Measurements from ENCODE around the gene TRPM1.

Gene TRPM1

GRCh38 chr15:31023841-31024240, 77.7 kb downstream of the TRPM1 start:
- no peak overlapping the region for H3K4me3 ChIP-seq (ENCODE audit: low read depth, low read length)

GRCh38 chr15:31021067-31021665, 80.4 kb downstream of the TRPM1 start:
- H3K4me3 ChIP-seq (ENCODE audit: low read depth, low read length) = no peak overlapping the region

- H3K4me3 ChIP-seq (ENCODE audit: low read depth, low read length) = no peak overlapping the region
These were observed 81.0 kb downstream of the TRPM1 start for GRCh38 chr15:31020542-31020941.

GRCh38 chr15:31019986-31020385, 81.5 kb downstream of the TRPM1 start:
- H3K4me3 ChIP-seq (ENCODE audit: low read depth, low read length) = no peak overlapping the region

GRCh38 chr15:31017311-31017710, 84.2 kb downstream of the TRPM1 start:
- no peak overlapping the region for H3K4me3 ChIP-seq (ENCODE audit: low read depth, low read length)

- H3K4me3 ChIP-seq (ENCODE audit: low read depth, low read length) = no peak overlapping the region
These were observed 85.0 kb downstream of the TRPM1 start for GRCh38 chr15:31016446-31016915.

GRCh38 chr15:31014608-31014925, 87.0 kb downstream of the TRPM1 start:
- no peak overlapping the region for H3K4me3 ChIP-seq (ENCODE audit: low read depth, low read length)

GRCh38 chr15:31013863-31014607, 87.5 kb downstream of the TRPM1 start:
- no peak overlapping the region for H3K4me3 ChIP-seq (ENCODE audit: low read depth, low read length)

GRCh38 chr15:31012455-31012854, 89.1 kb downstream of the TRPM1 start:
- no peak overlapping the region for H3K4me3 ChIP-seq (ENCODE audit: low read depth, low read length)

- no peak overlapping the region for H3K4me3 ChIP-seq (ENCODE audit: low read depth, low read length)
These were observed 91.5 kb downstream of the TRPM1 start for GRCh38 chr15:31010036-31010435.

GRCh38 chr15:31005660-31006059, 95.9 kb downstream of the TRPM1 start:
- no peak overlapping the region for H3K4me3 ChIP-seq (ENCODE audit: low read depth, low read length)

- H3K4me3 ChIP-seq (ENCODE audit: low read depth, low read length) = no peak overlapping the region
These were observed 97.2 kb downstream of the TRPM1 start for GRCh38 chr15:31004220-31004733.

- H3K4me3 ChIP-seq (ENCODE audit: low read depth, low read length) = no peak overlapping the region
These were observed 99.8 kb downstream of the TRPM1 start for GRCh38 chr15:31001702-31002101.

- no peak overlapping the region for H3K4me3 ChIP-seq (ENCODE audit: low read depth, low read length)
These were observed 101.8 kb downstream of the TRPM1 start for GRCh38 chr15:30999729-31000128.

- H3K4me3 ChIP-seq (ENCODE audit: low read depth, low read length) = no peak overlapping the region
These were observed 104.3 kb downstream of the TRPM1 start for GRCh38 chr15:30997270-30997669.

GRCh38 chr15:30992249-30992864, 109.2 kb downstream of the TRPM1 start:
- H3K4me3 ChIP-seq (ENCODE audit: low read depth, low read length) = peak overlapping the region; percentile 68

GRCh38 chr15:30991255-30992235, 110.0 kb downstream of the TRPM1 start, which contains the start of gene MTMR10:
Gene MTMR10, minus strand, starts transcription at chr15:30991628. Its CDS starts 122 bp downstream, at chr15:30991506.
- H3K4me3 ChIP-seq (ENCODE audit: low read depth, low read length) = peak within 1 kb of the TSS; percentile 68

- H3K4me3 ChIP-seq (ENCODE audit: low read depth, low read length) = peak overlapping the region; percentile 68
These were observed 110.9 kb downstream of the TRPM1 start for GRCh38 chr15:30990446-30991254.

GRCh38 chr15:30990036-30990435, 111.5 kb downstream of the TRPM1 start:
- no peak overlapping the region for H3K4me3 ChIP-seq (ENCODE audit: low read depth, low read length)

GRCh38 chr15:30985081-30985531, 116.4 kb downstream of the TRPM1 start:
- no peak overlapping the region for H3K4me3 ChIP-seq (ENCODE audit: low read depth, low read length)

All from iPS-11a (cell line).